Measurements from ENCODE around the gene SYN1. TPM values are rescaled to one million over a fixed set of nuclear protein-coding genes. Genes with fewer than 3 reads are reported as not detected.

The SYN1 gene
- total and polyA plus RNA-seq, 2 experiments from 2014 or later: 0.34 TPM; not detected in 1

- Histone ChIP-seq H2AFZ (no peak overlapping the region), H3K9ac (no peak overlapping the region), H3K9me3 (ENCODE audit: low read depth) (no peaks in the 10 kb centered on the region), H3K4me3 (no peak overlapping the region), H3K4me1 (ENCODE audit: insufficient read depth) (0 out of 2 replicates have a peak, but pooled peaks cover 8% of the 10 kb centered on the region), H3K36me3 (ENCODE audit: low read depth) (no peaks in the 10 kb centered on the region), H3K79me2 (ENCODE audit: insufficient read depth) (peaks cover 35% of the 10 kb centered on the region), H4K20me1 (ENCODE audit: insufficient read depth) (no peaks in the 10 kb centered on the region), H3K4me2 (ENCODE audit: unreplicated experiment) (no peak overlapping the region), H3K27ac (no peak overlapping the region), H3K27me3 (replicated peaks; ENCODE audit: insufficient read depth) (no peaks in the 10 kb centered on the region), H3K9me2 (ENCODE audit: insufficient read depth) (no peaks in the 10 kb centered on the region), H3F3A (ENCODE audit: insufficient read depth) (no peaks in the 10 kb centered on the region)
- DNase-seq: no peak
- 85 to 87% methylated on average over 7 to 11 of the region's 11 CpGs for WGBS, 2 experiments (ENCODE audit: low coverage in 1 of 2, low lambda C conversion rate in 2 of 2, missing lambda C conversion rate in 2 of 2)
- no peak for TF ChIP-seq EZH2phosphoT487 (IDR thresholded peaks at IDR 0.05; ENCODE audit: insufficient read depth, low read depth)
- TF ChIP-seq EZH2 (IDR thresholded peaks at IDR 0.05; ENCODE audit: insufficient read depth, poor library complexity, severe bottlenecking): no peak
- in situ Hi-C loops (cut with MboI): no loop called here
Observed at GRCh38 chrX:47566841-47567240, 52.8 kb downstream of the SYN1 start.

- Histone ChIP-seq H3K4me1 (ENCODE audit: insufficient read depth) (0 out of 2 replicates have a peak, but pooled peaks cover 8% of the 10 kb centered on the region), H3K9ac (no peak overlapping the region), H3K4me3 (no peak overlapping the region), H3K79me2 (ENCODE audit: insufficient read depth) (peaks cover 39% of the 10 kb centered on the region), H3K9me2 (ENCODE audit: insufficient read depth) (no peaks in the 10 kb centered on the region), H3K36me3 (ENCODE audit: low read depth) (no peaks in the 10 kb centered on the region), H2AFZ (no peak overlapping the region), H3K27ac (peak overlapping the region; percentile 24; the same call in 1 of the 2 replicates), H4K20me1 (ENCODE audit: insufficient read depth) (no peaks in the 10 kb centered on the region), H3K27me3 (replicated peaks; ENCODE audit: insufficient read depth) (no peaks in the 10 kb centered on the region), H3K4me2 (ENCODE audit: unreplicated experiment) (no peak overlapping the region), H3F3A (ENCODE audit: insufficient read depth) (no peaks in the 10 kb centered on the region), H3K9me3 (ENCODE audit: low read depth) (no peaks in the 10 kb centered on the region)
- DNase-seq: no peak
- WGBS, 2 experiments (ENCODE audit: low coverage in 1 of 2, low lambda C conversion rate in 2 of 2, missing lambda C conversion rate in 2 of 2): 67 to 71% methylated on average over 12 of the region's 12 CpGs
- in situ Hi-C loops (cut with MboI): no loop called here
- TF ChIP-seq EZH2phosphoT487 (IDR thresholded peaks at IDR 0.05; ENCODE audit: insufficient read depth, low read depth): no peak
- TF ChIP-seq EZH2 (IDR thresholded peaks at IDR 0.05; ENCODE audit: insufficient read depth, poor library complexity, severe bottlenecking): no peak
Observed at GRCh38 chrX:47564438-47565085, 55.1 kb downstream of the SYN1 start.

GRCh38 chrX:47563801-47564315 is 55.8 kb downstream of the SYN1 start:
- Histone ChIP-seq H2AFZ (no peak overlapping the region), H3K27me3 (replicated peaks; ENCODE audit: insufficient read depth) (no peaks in the 10 kb centered on the region), H3K9me2 (ENCODE audit: insufficient read depth) (no peaks in the 10 kb centered on the region), H3F3A (ENCODE audit: insufficient read depth) (no peaks in the 10 kb centered on the region), H3K36me3 (ENCODE audit: low read depth) (no peaks in the 10 kb centered on the region), H3K27ac (peak overlapping the region; percentile 24; the same call in 1 of the 2 replicates), H3K9ac (no peak overlapping the region), H4K20me1 (ENCODE audit: insufficient read depth) (no peaks in the 10 kb centered on the region), H3K4me1 (ENCODE audit: insufficient read depth) (0 out of 2 replicates have a peak, but pooled peaks cover 8% of the 10 kb centered on the region), H3K4me3 (no peak overlapping the region), H3K4me2 (ENCODE audit: unreplicated experiment) (no peak overlapping the region), H3K79me2 (ENCODE audit: insufficient read depth) (peaks cover 43% of the 10 kb centered on the region), H3K9me3 (ENCODE audit: low read depth) (no peaks in the 10 kb centered on the region)
- TF ChIP-seq EZH2 (IDR thresholded peaks at IDR 0.05; ENCODE audit: insufficient read depth, poor library complexity, severe bottlenecking) (no peak), EZH2phosphoT487 (IDR thresholded peaks at IDR 0.05; ENCODE audit: insufficient read depth, low read depth) (no peak)
- DNase-seq: peak; percentile 50
- 62 to 64% methylated on average over 8 of the region's 8 CpGs for WGBS, 2 experiments (ENCODE audit: low coverage in 1 of 2, low lambda C conversion rate in 2 of 2, missing lambda C conversion rate in 2 of 2)
- in situ Hi-C loops (cut with MboI): no loop called here

GRCh38 chrX:47562615-47563243 is 56.9 kb downstream of the SYN1 start:
- Histone ChIP-seq H3K9me2 (ENCODE audit: insufficient read depth) (no peaks in the 10 kb centered on the region), H3K27ac (0 out of 2 replicates have a peak overlapping the region, but pooled peaks have one; percentile 18), H3K4me3 (no peak overlapping the region), H3K4me1 (ENCODE audit: insufficient read depth) (0 out of 2 replicates have a peak, but pooled peaks cover 8% of the 10 kb centered on the region), H3K36me3 (ENCODE audit: low read depth) (no peaks in the 10 kb centered on the region), H4K20me1 (ENCODE audit: insufficient read depth) (no peaks in the 10 kb centered on the region), H3F3A (ENCODE audit: insufficient read depth) (no peaks in the 10 kb centered on the region), H3K9me3 (ENCODE audit: low read depth) (no peaks in the 10 kb centered on the region), H3K9ac (no peak overlapping the region), H3K79me2 (ENCODE audit: insufficient read depth) (peaks cover 43% of the 10 kb centered on the region), H3K27me3 (replicated peaks; ENCODE audit: insufficient read depth) (no peaks in the 10 kb centered on the region), H2AFZ (no peak overlapping the region), H3K4me2 (ENCODE audit: unreplicated experiment) (no peak overlapping the region)
- in situ Hi-C loops (cut with MboI): no loop called here
- WGBS, 2 experiments (ENCODE audit: low coverage in 1 of 2, low lambda C conversion rate in 2 of 2, missing lambda C conversion rate in 2 of 2): 58 to 67% methylated on average over 9 to 11 of the region's 13 CpGs
- peak; percentile 48 for DNase-seq
- TF ChIP-seq EZH2 (IDR thresholded peaks at IDR 0.05; ENCODE audit: insufficient read depth, poor library complexity, severe bottlenecking): no peak
- TF ChIP-seq EZH2phosphoT487 (IDR thresholded peaks at IDR 0.05; ENCODE audit: insufficient read depth, low read depth): no peak

Data from GM23248 (cell line).